Ovary (tissue), 3 donors: ENCODE results near the gene HTR3B.

ENCODE experiments used
- EP300 ChIP-seq: sonication (generic); formaldehyde crosslinking; IDR thresholded peaks from one replicate; pipeline ENCODE4 v1.6.1; 2017; ENCODE audit warnings: antibody characterized with exemption
- POLR2A ChIP-seq: fragments of 450-650 bp; IDR thresholded peaks from one replicate; pipeline ENCODE4 v1.6.1; 2017; ENCODE audit warnings: antibody characterized with exemption, mild to moderate bottlenecking, moderate library complexity
- TF ChIP-seq, protein P1 (sequence below), 3 donors: fragments of 450-650 bp in 2 of 3; fragments of 200-600 bp in 1 of 3; IDR thresholded peaks; one replicate each; pipeline versions ENCODE4 v1.5.1 to v1.8.0; 2016 to 2022; ENCODE audit warnings: antibody characterized with exemption in 3 of 3, mild to moderate bottlenecking in 1 of 3
- donor health status: DM: no; HTN: no; CAD: no.

DNA sequence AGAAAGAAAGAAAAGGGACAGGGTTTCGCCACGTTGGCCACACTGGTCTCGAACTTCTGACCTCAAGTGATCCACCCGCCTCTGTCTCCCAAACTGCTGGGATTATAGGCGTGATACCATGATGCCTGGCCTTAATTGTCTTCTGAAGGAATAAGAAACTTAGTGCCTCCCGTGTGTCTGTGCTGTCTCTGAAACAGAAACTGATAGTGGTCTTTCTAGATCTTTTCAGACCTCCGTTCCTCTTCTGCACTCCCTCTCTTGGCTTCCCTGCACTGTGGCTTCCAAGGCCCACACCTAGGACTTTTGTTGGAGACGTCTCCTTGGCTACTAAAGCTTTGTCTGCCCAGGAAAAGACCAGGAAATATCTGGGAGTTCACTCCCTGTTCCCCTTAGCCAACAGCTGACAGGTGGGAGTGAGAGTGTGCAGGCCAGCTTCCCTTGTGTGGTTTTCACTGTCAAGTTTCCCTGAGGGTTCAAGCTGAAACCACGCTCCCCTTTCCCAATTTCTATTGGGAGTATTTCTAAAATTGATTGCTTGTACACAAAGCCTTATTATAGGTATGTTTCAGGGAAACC is 10.1 kb upstream of the HTR3B start:
- TF ChIP-seq, protein P1, sequence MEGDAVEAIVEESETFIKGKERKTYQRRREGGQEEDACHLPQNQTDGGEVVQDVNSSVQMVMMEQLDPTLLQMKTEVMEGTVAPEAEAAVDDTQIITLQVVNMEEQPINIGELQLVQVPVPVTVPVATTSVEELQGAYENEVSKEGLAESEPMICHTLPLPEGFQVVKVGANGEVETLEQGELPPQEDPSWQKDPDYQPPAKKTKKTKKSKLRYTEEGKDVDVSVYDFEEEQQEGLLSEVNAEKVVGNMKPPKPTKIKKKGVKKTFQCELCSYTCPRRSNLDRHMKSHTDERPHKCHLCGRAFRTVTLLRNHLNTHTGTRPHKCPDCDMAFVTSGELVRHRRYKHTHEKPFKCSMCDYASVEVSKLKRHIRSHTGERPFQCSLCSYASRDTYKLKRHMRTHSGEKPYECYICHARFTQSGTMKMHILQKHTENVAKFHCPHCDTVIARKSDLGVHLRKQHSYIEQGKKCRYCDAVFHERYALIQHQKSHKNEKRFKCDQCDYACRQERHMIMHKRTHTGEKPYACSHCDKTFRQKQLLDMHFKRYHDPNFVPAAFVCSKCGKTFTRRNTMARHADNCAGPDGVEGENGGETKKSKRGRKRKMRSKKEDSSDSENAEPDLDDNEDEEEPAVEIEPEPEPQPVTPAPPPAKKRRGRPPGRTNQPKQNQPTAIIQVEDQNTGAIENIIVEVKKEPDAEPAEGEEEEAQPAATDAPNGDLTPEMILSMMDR (IDR thresholded peaks at IDR 0.05): no peak
- TF ChIP-seq POLR2A (no peak), EP300 (no peak)
